ENCODE measurements around the gene NKX6-1. TPM values are rescaled to one million over a fixed set of nuclear protein-coding genes. Genes with fewer than 3 reads are reported as not detected.

Gene NKX6-1
- total RNA-seq, 6 donors from 2014 or later, result 0.11 to 0.69 (median 0.17) TPM; not detected in 3

DNA sequence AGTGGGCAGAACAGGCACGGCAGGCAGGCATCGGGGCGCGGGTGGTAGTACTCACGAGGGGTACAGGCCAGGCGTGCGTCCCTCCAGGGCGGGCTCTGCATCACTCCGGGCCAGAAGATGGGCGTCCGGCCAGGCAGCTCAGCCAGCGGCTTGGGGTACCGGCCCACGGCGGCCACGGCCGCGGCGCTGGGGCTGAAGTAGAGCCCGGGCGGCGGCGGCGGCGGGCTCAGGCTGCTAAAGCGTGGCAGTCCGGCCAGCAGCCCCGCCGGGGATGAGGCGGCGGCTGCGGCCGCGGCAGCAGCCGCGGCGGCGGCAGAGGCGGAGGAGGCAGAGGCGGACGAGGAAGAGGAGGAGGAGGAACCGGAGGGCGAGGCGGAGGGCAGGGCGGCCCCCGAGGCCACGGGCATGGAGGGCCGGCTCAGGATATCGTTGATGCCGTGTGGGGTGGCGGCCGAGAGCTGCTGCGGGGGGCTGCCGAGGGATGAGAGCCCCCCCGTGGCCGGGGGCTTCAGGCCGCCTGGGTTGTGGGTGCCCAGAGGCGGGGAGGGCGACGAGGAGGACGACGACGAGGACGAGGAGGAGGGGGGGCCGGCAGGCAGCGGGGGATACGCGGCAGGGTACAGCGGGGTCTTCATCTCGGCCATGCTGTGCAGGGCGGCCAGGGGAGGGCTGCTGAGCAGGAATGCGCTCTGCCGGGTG lies 1.4 kb downstream of the NKX6-1 start:
- TF ChIP-seq, protein P1, sequence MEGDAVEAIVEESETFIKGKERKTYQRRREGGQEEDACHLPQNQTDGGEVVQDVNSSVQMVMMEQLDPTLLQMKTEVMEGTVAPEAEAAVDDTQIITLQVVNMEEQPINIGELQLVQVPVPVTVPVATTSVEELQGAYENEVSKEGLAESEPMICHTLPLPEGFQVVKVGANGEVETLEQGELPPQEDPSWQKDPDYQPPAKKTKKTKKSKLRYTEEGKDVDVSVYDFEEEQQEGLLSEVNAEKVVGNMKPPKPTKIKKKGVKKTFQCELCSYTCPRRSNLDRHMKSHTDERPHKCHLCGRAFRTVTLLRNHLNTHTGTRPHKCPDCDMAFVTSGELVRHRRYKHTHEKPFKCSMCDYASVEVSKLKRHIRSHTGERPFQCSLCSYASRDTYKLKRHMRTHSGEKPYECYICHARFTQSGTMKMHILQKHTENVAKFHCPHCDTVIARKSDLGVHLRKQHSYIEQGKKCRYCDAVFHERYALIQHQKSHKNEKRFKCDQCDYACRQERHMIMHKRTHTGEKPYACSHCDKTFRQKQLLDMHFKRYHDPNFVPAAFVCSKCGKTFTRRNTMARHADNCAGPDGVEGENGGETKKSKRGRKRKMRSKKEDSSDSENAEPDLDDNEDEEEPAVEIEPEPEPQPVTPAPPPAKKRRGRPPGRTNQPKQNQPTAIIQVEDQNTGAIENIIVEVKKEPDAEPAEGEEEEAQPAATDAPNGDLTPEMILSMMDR (IDR thresholded peaks at IDR 0.05), result no peak
- TF ChIP-seq POLR2A (IDR thresholded peaks at IDR 0.05) (no peak), EP300 (IDR thresholded peaks at IDR 0.05) (no peak), POLR2AphosphoS5 (IDR thresholded peaks at IDR 0.05) (no peak)
- peak in 1 of 2 donors; percentile 5 for ATAC-seq (ENCODE audit: low FRiP score in 2 of 2)
- Histone ChIP-seq H3K36me3 (no peaks in the 10 kb centered on the region), H3K9me3 (peaks cover 0 to 3% (median 0%) of the 10 kb centered on the region in 4 donors), H3K4me3 (peak overlapping the region in 3 of 4 donors; percentile 25 to 44 (median 39)), H3K27ac (no peak overlapping the region), H3K4me1 (peaks cover 36 to 49% (median 42%) of the 10 kb centered on the region in 4 donors), H3K27me3 (peaks cover 2 to 96% (median 68%) of the 10 kb centered on the region in 4 donors)
- 3 to 11% methylated on average over 12 to 50 of the region's 73 CpGs for WGBS, 2 donors
- peak in 1 of 2 donors; percentile 82 for DNase-seq

DNA sequence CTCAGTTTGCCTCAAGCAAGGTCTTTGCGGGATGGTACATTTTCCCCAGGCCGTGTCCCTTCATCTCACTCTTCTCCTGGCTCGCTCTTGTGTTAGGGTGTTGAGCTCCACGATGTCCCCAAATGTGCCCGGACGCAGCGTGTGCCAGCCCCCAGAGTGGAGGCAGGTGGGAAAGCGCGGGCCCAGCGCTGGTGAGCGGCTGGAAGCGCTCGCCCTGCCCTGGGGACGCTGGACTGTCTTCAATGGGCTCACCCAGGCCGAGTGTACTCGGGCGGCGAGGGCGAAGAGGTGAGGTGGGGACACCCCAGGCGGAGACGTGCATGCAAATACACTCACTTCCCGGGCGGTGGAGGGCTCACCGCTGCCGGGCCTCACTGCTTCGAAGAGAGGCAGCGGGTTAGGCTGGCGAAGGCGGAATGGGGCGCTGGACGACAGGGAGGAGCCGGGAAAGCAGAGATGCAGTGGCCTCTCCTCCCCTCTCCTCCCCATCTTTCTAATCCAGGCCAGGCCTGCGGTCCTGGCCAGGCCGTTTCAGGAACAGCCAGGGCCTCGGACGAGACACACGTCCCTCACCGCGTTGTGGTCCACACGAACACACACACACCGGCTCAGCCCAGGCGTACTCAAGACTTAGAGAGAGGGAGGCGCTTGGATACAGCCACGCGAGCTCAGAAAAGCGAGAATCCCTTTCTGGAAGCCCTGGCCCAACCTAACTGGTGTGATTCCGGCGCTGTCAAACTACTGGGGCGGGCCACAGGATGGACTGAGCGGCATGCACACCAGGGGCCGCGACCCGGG lies 2.2 kb downstream of the NKX6-1 start:
- TF ChIP-seq EP300 (IDR thresholded peaks at IDR 0.05), result no peak
- TF ChIP-seq, protein P1 (IDR thresholded peaks at IDR 0.05), result no peak
- no peak for TF ChIP-seq POLR2A (IDR thresholded peaks at IDR 0.05)
- H3K27me3 ChIP-seq, result peaks cover 2 to 97% (median 69%) of the 10 kb centered on the region in 4 donors
- H3K4me3 ChIP-seq, result peak overlapping the region in 2 of 4 donors; percentile 25 to 44
- no peaks in the 10 kb centered on the region for H3K36me3 ChIP-seq
- ATAC-seq (ENCODE audit: low FRiP score in 2 of 2), result no peak
- WGBS, 2 donors, result 11 to 19% methylated on average over 42 to 53 of the region's 53 CpGs
- DNase-seq, result peak in 1 of 2 donors; percentile 79
- peaks cover 0 to 3% (median 0%) of the 10 kb centered on the region in 4 donors for H3K9me3 ChIP-seq
- H3K4me1 ChIP-seq, result peaks cover 37 to 51% (median 42%) of the 10 kb centered on the region in 4 donors
- H3K27ac ChIP-seq, result no peak overlapping the region

GRCh38 chr4:84496331-84496705 lies 2.8 kb downstream of the NKX6-1 start:
- no peak for TF ChIP-seq POLR2A (IDR thresholded peaks at IDR 0.05)
- no peak for TF ChIP-seq POLR2AphosphoS5 (IDR thresholded peaks at IDR 0.05)
- H3K4me3 ChIP-seq, result no peak overlapping the region
- peaks cover 2 to 96% (median 64%) of the 10 kb centered on the region in 4 donors for H3K27me3 ChIP-seq
- H3K9me3 ChIP-seq, result peaks cover 0 to 3% (median 0%) of the 10 kb centered on the region in 4 donors
- peak in 1 of 2 donors; percentile 60 for DNase-seq
- H3K36me3 ChIP-seq, result no peaks in the 10 kb centered on the region
- no peak for ATAC-seq (ENCODE audit: low FRiP score in 2 of 2)
- no peak overlapping the region for H3K27ac ChIP-seq
- 6 to 28% methylated on average over 24 of the region's 24 CpGs for WGBS, 2 donors
- H3K4me1 ChIP-seq, result peaks cover 37 to 51% (median 42%) of the 10 kb centered on the region in 4 donors

- Histone ChIP-seq H3K27ac (no peak overlapping the region), H3K27me3 (peaks cover 2 to 92% (median 60%) of the 10 kb centered on the region in 4 donors), H3K9me3 (peaks cover 0 to 3% (median 0%) of the 10 kb centered on the region in 4 donors), H3K4me1 (peaks cover 37 to 51% (median 42%) of the 10 kb centered on the region in 4 donors), H3K4me3 (no peak overlapping the region), H3K36me3 (no peaks in the 10 kb centered on the region)
- ATAC-seq (ENCODE audit: low FRiP score in 2 of 2) (no peak), DNase-seq (no peak)
- TF ChIP-seq EP300 (IDR thresholded peaks at IDR 0.05) (no peak), POLR2A (IDR thresholded peaks at IDR 0.05) (no peak), POLR2AphosphoS5 (IDR thresholded peaks at IDR 0.05) (no peak)
- TF ChIP-seq, protein P1 (IDR thresholded peaks at IDR 0.05), result no peak
- 15% methylated on average over 23 of the region's 23 CpGs for WGBS, 2 donors
Measured at GRCh38 chr4:84495794-84496261, 3.3 kb downstream of the NKX6-1 start.
